ENCODE measurements around the gene RNF138. TPM values are rescaled to one million over a fixed set of nuclear protein-coding genes. Genes with fewer than 3 reads are reported as not detected.

The RNF138 gene, protein sequence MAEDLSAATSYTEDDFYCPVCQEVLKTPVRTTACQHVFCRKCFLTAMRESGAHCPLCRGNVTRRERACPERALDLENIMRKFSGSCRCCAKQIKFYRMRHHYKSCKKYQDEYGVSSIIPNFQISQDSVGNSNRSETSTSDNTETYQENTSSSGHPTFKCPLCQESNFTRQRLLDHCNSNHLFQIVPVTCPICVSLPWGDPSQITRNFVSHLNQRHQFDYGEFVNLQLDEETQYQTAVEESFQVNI
- total RNA-seq = 204 TPM

DNA sequence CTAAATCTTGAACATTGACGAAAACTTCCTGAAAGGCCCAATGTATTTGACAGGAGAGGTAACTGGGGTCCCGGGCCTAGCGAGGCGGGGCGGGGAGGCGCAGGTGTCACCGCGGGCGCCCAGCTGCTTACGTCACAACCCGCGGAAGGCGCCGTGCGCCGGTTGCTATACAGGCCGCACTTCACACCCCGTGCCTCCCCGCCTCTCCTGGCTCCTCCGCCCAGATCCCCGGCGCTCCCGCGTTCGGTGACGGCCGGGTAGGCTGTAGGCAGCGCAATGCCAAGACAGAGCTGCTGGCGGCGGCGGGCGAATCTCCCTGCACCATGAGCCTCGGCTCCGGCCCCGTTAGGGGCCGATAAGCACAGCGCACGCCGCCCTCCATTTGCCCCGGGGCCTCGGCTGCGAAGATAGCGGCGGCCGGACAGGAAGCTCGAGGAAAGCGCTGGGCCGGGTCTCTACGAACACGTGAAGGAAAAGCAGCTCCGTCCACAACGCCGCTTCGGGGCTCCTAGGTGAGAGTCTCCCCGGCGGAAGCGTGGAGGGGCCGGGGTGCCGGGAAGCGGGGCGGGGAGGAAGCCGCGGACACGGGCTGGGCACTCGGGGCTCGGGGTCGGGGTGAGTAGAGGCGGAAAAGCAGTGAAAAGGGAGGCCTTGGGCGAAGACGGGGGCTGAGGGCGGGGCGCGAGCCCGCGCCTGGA is at the start of gene RNF138:
TSS of gene RNF138 (plus strand) at position 151 of the 698 bp plus-strand sequence. CDS start 903 bp downstream, outside the sequence.
- Histone ChIP-seq H3K4me3 (ENCODE audit: low read length) (peak within 1 kb of the TSS; percentile 90), H3K9me3 (ENCODE audit: low read depth, low read length) (no peaks in the 10 kb centered on the region), H3K27me3 (ENCODE audit: insufficient read depth, low read length) (no peaks in the 10 kb centered on the region), H3K4me1 (ENCODE audit: insufficient read depth, low read length) (peaks cover 52% of the 10 kb centered on the region)

DNA sequence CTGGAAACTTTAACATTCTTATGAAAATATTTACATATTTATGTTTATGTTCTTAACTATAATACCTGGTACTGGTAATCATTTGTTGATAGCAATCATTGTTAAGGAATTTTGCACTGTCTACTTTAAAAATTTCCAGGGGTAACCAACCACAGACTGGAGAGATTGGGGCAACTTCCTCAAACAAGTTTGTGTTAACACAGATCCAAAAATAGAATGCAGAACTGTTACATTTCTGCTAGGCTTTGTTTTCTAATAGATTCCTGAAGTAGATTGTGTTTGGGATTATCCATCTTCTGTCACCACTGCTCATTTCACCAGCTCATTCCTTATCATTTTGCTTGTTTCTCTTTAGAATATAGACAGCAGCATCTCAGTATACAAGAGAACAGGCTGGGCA is 49.3 kb upstream of the RNF138 start:
- H3K4me3 ChIP-seq (ENCODE audit: low read length) = no peak overlapping the region
- H3K27me3 ChIP-seq (ENCODE audit: insufficient read depth, low read length) = no peaks in the 10 kb centered on the region
- no peaks in the 10 kb centered on the region for H3K9me3 ChIP-seq (ENCODE audit: low read depth, low read length)
- H3K4me1 ChIP-seq (ENCODE audit: insufficient read depth, low read length) = peaks cover 70% of the 10 kb centered on the region

DNA sequence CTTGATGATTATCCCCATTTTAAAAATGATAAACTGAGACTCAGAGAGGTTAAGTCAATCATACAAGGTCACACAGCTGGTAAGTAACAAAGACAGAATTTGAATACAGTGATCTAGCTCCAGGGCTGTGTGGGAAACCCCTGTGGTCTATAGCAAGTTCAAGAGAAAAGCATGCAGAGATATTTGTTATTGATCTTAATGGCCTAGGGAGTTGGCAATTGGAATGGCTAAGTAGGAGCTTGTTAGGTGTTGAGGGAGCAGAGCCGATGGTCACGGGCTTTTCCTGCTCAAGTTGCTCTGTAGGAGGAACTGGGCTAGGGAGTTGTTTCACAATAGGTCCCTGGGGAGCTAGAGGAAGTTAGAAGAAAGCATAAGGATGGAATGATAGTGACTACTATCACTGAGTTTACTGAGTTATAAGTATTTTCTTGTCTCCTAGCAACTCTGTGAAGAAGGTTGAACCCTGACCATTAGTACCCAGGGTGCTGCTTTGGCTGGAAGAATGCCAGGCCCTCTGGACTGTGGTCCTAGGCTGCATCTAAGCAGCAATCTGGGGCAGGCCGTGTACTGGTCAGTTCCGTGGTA is 43.1 kb upstream of the RNF138 start:
- Histone ChIP-seq H3K4me1 (ENCODE audit: insufficient read depth, low read length) (peaks cover 52% of the 10 kb centered on the region), H3K9me3 (ENCODE audit: low read depth, low read length) (no peaks in the 10 kb centered on the region), H3K4me3 (ENCODE audit: low read length) (no peak overlapping the region), H3K27me3 (ENCODE audit: insufficient read depth, low read length) (no peaks in the 10 kb centered on the region)

DNA sequence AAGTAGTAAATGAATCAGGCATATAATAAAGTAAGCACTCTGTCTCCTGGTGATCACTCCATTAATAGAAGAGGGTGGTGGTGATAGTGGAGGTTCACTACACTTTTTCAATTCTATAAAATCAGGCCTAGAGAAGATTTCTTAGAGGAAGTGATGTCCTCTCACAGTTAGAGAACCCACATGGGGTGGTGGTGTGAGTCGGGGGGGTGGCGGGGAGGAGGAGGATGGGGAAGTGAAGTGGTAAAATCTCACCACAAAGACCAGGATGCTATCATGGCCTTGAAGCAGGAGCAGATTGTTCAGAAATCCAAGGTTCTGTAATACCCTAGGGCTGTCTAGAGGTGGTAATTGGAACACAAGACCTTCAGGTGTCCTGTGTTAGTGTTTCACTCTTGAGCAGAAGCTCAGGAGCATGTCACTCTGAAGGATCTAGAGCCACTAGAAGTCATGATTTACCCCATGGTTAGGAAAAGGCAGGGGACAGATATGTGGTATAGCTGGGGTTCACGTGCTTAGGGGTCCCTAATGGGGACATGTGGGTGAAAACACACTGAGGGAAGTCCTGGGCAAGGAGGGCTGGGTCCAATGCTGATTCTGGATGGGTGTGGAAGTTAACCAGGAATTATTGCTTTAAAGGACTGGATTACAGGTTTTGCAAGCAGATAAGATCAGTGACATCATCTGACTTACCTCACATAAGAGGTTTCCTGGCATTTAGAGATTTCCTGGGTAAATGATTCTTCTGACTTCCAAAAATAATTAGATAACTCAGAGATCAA is 42.1 kb upstream of the RNF138 start:
- H3K27me3 ChIP-seq (ENCODE audit: insufficient read depth, low read length) = no peaks in the 10 kb centered on the region
- H3K4me3 ChIP-seq (ENCODE audit: low read length) = no peak overlapping the region
- H3K9me3 ChIP-seq (ENCODE audit: low read depth, low read length) = no peaks in the 10 kb centered on the region
- peaks cover 44% of the 10 kb centered on the region for H3K4me1 ChIP-seq (ENCODE audit: insufficient read depth, low read length)

DNA sequence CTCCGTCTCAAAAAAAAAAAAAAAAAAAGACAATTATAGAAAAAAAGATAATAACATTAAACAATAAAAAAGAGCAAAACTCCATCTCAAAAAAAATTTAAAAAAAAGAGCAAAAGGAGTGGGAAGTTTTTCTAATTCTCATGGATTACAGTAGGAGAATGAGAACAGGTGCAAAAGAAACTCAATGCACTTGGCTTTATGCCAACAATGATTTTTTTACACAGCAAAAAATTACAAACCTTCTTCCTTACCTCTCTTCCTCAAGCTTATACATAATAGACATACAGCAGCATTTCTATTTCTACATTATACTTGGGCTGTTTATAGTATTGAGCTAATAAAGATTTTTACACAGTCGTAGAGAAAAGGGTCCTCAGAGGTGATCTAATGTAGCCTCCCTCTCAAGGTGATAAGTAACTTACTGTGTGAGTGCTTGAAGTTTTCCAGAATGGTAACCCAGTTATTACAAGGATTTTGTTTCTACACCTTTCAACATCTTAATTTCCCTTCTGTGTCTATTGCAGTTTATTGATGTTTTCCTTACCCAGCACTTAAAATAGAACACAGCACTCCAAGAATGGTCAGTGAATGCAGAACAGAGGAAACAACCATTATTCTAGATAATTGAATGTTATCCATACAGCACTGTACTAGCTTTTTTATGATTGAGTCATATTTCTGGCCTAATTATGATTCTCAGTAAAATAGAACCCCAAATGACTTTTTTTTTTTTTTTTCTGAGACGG is 34.9 kb upstream of the RNF138 start:
- Histone ChIP-seq H3K4me3 (ENCODE audit: low read length) (no peak overlapping the region), H3K4me1 (ENCODE audit: insufficient read depth, low read length) (no peaks in the 10 kb centered on the region), H3K27me3 (ENCODE audit: insufficient read depth, low read length) (no peaks in the 10 kb centered on the region), H3K9me3 (ENCODE audit: low read depth, low read length) (no peaks in the 10 kb centered on the region)

DNA sequence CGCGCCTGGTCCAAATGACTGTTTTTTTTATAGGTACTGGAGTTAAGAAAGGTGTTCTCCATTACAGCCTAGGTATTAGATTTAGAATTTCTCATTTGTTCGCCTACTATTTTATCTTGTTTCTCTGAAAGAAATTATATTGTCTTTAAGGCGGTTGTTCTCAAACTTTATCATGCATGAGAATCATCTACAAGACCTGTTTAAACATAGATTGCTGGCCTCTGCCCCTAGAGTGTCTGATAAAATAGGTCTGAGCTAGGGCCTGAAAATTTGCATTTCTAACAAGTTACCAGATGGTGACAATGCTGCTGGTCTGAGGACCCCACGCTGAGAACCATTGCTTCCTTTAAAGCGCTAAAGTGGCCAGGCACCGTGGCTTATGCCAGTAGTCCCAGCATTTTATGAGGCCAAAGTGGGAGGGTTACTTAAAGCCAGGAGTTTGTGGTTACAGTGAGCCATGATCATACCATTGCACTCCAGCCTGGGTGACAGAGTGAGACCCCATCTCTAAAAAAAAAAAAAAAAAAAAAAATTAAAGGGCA is 34.0 kb upstream of the RNF138 start:
- Histone ChIP-seq H3K4me1 (ENCODE audit: insufficient read depth, low read length) (no peaks in the 10 kb centered on the region), H3K9me3 (ENCODE audit: low read depth, low read length) (no peaks in the 10 kb centered on the region), H3K27me3 (ENCODE audit: insufficient read depth, low read length) (no peaks in the 10 kb centered on the region), H3K4me3 (ENCODE audit: low read length) (no peak overlapping the region)

DNA sequence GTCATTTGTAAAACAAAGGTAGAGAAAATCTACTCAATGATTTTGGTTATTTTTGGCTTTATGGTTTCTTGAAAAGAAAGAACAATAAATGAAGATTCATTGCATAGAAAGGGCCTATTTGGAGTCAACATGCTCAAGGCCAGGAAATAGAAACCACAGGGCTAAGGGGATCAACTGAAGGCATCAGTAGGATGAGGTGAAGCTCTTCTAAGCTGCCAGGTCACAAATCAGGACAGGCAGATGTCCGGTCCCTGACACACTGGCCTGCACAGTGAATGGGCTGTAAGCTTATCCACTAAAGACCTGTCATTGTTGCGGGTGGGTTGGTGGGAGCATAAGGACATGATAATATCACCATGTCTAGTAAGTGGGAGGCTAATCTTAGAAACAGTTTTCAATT is 31.6 kb upstream of the RNF138 start:
- H3K9me3 ChIP-seq (ENCODE audit: low read depth, low read length) = no peaks in the 10 kb centered on the region
- H3K4me1 ChIP-seq (ENCODE audit: insufficient read depth, low read length) = no peaks in the 10 kb centered on the region
- H3K4me3 ChIP-seq (ENCODE audit: low read length) = no peak overlapping the region
- H3K27me3 ChIP-seq (ENCODE audit: insufficient read depth, low read length) = no peaks in the 10 kb centered on the region

DNA sequence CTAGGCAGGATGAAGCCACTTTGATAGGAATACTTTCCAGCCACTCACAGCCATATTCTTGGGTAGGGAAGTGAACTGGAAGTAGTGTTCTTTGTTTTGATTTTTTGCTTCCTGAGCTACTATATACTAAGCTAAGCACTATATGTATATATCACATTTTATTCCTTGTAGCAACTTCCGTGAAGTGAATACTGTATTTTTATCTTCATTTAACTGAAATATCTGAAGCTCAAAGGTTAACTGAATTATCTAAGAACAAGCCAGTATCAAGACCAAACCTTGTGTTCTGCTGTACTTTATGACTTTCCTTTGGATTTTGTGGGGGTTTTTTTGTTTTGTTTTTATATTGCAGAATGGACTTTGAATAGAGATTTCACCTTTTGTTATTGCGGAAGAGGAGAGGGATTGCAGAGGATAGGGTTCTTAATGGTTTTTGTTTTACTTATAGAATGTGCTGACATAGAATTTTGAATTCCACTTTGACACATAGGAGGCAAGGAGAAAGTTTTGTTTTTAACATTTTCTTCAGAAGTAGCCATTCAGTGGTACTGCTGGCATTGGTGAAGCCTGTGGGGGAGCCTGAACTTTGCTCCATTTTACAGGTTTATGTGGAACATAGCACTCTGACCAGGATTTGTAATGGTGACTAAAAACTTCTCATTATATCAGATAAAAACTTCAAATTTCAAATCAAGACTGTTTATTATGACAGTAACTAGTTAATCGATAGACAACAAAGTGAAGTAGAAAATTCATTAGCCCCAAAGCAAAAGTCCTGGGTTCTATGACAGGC is 24.1 kb upstream of the RNF138 start:
- Histone ChIP-seq H3K4me3 (ENCODE audit: low read length) (no peak overlapping the region), H3K9me3 (ENCODE audit: low read depth, low read length) (no peaks in the 10 kb centered on the region), H3K4me1 (ENCODE audit: insufficient read depth, low read length) (no peaks in the 10 kb centered on the region)

DNA sequence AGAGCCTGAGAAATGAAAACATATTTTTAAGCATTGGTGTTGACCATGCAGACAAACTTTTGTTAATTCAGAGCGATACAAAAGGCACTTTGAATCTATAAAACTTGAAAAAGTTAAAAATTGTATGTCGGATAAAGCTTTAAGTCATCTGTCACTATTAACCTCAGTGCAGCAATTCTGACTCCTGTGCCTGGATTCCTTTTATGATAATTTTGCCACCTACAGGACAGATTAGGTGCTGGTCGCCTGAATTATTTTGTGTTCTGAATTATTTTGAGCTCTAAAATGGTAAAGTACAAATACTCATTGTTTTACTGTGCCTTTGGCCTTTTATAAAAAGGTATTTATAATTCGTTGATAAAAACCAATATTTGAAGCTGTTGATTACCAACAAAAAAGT is 19.4 kb upstream of the RNF138 start:
- Histone ChIP-seq H3K4me3 (ENCODE audit: low read length) (no peak overlapping the region), H3K9me3 (ENCODE audit: low read depth, low read length) (no peaks in the 10 kb centered on the region), H3K27me3 (ENCODE audit: insufficient read depth, low read length) (no peaks in the 10 kb centered on the region), H3K4me1 (ENCODE audit: insufficient read depth, low read length) (no peaks in the 10 kb centered on the region)

More for the DNA sequence above, 24.1 kb upstream of the RNF138 start:
- H3K27me3 ChIP-seq (ENCODE audit: insufficient read depth, low read length) = no peaks in the 10 kb centered on the region

DNA sequence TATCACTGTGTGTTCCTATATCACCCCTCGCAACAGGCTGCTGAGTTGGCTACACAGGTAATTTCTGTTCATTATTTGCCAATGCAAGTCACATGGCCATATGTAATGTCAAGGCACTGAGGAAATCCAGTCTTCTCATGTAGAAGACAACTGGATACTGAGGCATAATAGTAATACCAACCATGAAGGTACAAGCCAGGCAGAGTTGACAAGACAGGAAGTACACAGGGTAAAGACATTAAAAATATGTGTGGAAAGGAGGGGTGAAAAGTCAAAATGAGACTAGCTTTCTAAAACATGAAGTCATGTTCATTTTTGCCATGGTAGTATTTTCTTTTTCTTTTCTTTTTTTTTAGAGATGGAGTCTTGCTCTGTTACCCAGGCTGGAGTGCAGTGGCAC is 17.5 kb upstream of the RNF138 start:
- H3K27me3 ChIP-seq (ENCODE audit: insufficient read depth, low read length) = no peaks in the 10 kb centered on the region
- H3K4me3 ChIP-seq (ENCODE audit: low read length) = no peak overlapping the region
- H3K4me1 ChIP-seq (ENCODE audit: insufficient read depth, low read length) = no peaks in the 10 kb centered on the region
- no peaks in the 10 kb centered on the region for H3K9me3 ChIP-seq (ENCODE audit: low read depth, low read length)

DNA sequence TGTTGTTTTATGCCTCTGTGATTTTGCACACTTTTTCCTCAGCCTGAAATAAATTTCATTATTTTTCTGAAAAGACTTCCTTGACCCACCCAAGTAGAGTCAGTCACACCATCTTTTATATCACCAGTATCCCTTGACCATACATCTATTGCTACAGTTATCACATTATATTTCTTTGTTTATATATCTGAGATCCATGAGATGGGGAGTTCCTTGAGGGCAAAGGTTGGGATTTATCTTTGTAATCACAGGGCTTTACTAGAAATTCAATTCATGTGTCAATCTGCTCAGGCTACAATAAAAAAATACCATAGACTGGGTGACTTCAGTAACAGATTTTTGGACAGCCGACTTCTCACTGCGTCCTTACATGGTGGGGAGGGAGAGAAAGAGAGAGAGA is 12.8 kb upstream of the RNF138 start:
- Histone ChIP-seq H3K27me3 (ENCODE audit: insufficient read depth, low read length) (no peaks in the 10 kb centered on the region), H3K4me1 (ENCODE audit: insufficient read depth, low read length) (peaks cover 5% of the 10 kb centered on the region), H3K9me3 (ENCODE audit: low read depth, low read length) (no peaks in the 10 kb centered on the region), H3K4me3 (ENCODE audit: low read length) (no peak overlapping the region)

DNA sequence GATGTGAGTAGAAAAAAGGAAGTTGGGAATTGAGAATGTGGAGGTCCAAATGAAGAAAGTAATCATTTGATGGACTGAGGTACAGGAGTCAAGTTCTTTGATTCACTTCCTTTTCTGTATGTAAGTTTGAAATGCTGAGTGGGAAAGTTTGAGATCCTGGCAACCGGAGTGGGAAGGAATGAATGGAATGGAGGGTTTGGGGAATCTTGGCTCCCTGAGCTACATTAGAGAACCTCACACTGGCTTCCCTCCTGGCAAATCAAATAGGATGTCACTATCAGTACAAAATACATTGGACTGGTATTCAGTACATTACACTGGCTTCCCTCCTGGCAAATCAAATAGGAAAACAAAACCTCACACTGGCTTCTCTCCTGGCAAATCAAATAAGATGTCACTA is 9.8 kb upstream of the RNF138 start:
- no peak overlapping the region for H3K4me3 ChIP-seq (ENCODE audit: low read length)
- no peaks in the 10 kb centered on the region for H3K27me3 ChIP-seq (ENCODE audit: insufficient read depth, low read length)
- H3K9me3 ChIP-seq (ENCODE audit: low read depth, low read length) = no peaks in the 10 kb centered on the region
- peaks cover 35% of the 10 kb centered on the region for H3K4me1 ChIP-seq (ENCODE audit: insufficient read depth, low read length)

DNA sequence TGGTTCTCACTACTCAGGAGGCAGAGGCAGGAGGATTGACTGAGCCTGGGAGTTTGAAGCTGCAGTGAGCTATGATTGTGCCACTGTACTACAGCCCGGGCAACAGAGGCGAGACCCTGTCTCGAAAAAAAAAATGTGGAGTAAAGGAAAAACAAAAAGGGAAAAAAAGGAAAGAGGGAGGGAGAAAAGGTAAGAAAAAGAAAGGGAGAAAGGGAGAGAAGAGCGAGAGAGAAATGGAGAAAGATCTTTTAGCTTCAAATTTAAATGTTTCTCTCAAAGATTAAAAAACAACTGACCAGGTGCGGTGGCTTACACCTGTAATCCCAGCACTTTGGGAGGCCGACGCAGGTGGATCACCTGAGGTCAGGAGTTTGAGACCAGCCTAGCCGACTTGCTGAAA is 7.9 kb upstream of the RNF138 start:
- H3K4me3 ChIP-seq (ENCODE audit: low read length) = no peak overlapping the region
- H3K9me3 ChIP-seq (ENCODE audit: low read depth, low read length) = no peaks in the 10 kb centered on the region
- H3K27me3 ChIP-seq (ENCODE audit: insufficient read depth, low read length) = no peaks in the 10 kb centered on the region
- peaks cover 46% of the 10 kb centered on the region for H3K4me1 ChIP-seq (ENCODE audit: insufficient read depth, low read length)

DNA sequence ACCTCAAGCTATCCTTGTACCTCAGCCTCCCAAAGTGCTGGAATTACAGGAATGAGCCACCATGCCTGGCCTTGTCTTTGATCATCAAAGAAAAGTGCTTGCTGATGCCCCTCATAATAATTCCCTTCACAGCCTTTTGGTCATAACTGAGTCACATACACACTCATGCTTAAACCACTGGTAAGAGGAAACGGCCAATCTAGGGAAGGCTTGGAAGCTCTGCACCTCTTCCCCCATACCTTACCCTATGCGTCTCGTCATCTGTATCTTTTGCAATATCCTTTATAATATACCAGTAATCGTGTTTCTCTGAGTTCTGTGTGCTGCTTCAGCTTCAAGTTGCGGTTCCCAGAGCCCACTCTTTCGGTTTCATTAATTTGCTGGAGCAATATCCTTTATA is 4.8 kb upstream of the RNF138 start:
- no peaks in the 10 kb centered on the region for H3K27me3 ChIP-seq (ENCODE audit: insufficient read depth, low read length)
- no peak overlapping the region for H3K4me3 ChIP-seq (ENCODE audit: low read length)
- peaks cover 52% of the 10 kb centered on the region for H3K4me1 ChIP-seq (ENCODE audit: insufficient read depth, low read length)
- no peaks in the 10 kb centered on the region for H3K9me3 ChIP-seq (ENCODE audit: low read depth, low read length)

All from mononuclear cell (primary cell).